Keratinocyte (primary cell): ENCODE results near the gene TNFRSF4. TPM values are rescaled to one million over a fixed set of nuclear protein-coding genes. Genes with fewer than 3 reads are reported as not detected.

Experiments
- DNase-seq: peaks from one replicate; pipeline ENCODE4 v3.0.0-alpha.2; 2011; ENCODE audit warnings: low read depth, missing footprints, low spot score
- FAIRE-seq: peaks from 2 replicates; lab custom pipeline; 2011; peaks lifted over from hg19 to GRCh38; lab: Jason Lieb, UNC
- H2AFZ ChIP-seq: 2 replicates; pipeline ENCODE4 v1.6.0; 2012; ENCODE audit warnings: low read length, control low read depth, inconsistent platforms; ENCODE audit not compliant: control insufficient read depth
- H3K27ac ChIP-seq: 2 replicates; pipeline ENCODE4 v1.5.1; 2011; ENCODE audit warnings: low read length; ENCODE audit not compliant: control insufficient read depth, insufficient read depth
- H3K27me3 ChIP-seq: 3 replicates; pipeline ENCODE4 v1.6.0; 2011; ENCODE audit warnings: low read length; ENCODE audit not compliant: control insufficient read depth, insufficient read depth; ENCODE audit errors: extremely low read depth
- H3K36me3 ChIP-seq, 2 experiments: 2 replicates in 1 of 2; 3 replicates in 1 of 2; pipeline ENCODE4 v1.5.1; 2011; ENCODE audit warnings: low read length in 2 of 2, mild to moderate bottlenecking in 1 of 2; ENCODE audit not compliant: control insufficient read depth in 2 of 2, insufficient read depth in 2 of 2; ENCODE audit errors: extremely low read depth in 1 of 2
- H3K4me1 ChIP-seq: 3 replicates; pipeline ENCODE4 v1.5.1; 2011; ENCODE audit warnings: low read length; ENCODE audit not compliant: control insufficient read depth, insufficient read depth; ENCODE audit errors: extremely low read depth
- H3K4me2 ChIP-seq: 3 replicates; pipeline ENCODE4 v1.6.0; 2011; ENCODE audit warnings: low read depth, low read length; ENCODE audit not compliant: control insufficient read depth, insufficient read depth; ENCODE audit errors: extremely low read depth
- H3K4me3 ChIP-seq, 3 experiments: fragments of 200-600 bp in 1 of 3; sonication (generic) in 1 of 3; 2 replicates in 2 of 3; 3 replicates in 1 of 3; pipeline ENCODE4 v1.5.1; 2011 to 2016; ENCODE audit warnings: low read length in 3 of 3, mild to moderate bottlenecking in 3 of 3, control low read depth in 2 of 3, inconsistent platforms in 1 of 3, low read depth in 1 of 3, mixed read lengths in 1 of 3, mixed run types in 1 of 3, moderate library complexity in 1 of 3; ENCODE audit not compliant: control insufficient read depth in 2 of 3, insufficient read depth in 2 of 3; ENCODE audit errors: extremely low read depth in 1 of 3
- H3K79me2 ChIP-seq: 2 replicates; pipeline ENCODE4 v1.6.0; 2012; ENCODE audit warnings: low read length; ENCODE audit not compliant: control insufficient read depth, insufficient read depth
- H3K9ac ChIP-seq: 3 replicates; pipeline ENCODE4 v1.6.0; 2011; ENCODE audit warnings: low read length; ENCODE audit not compliant: control insufficient read depth, insufficient read depth; ENCODE audit errors: extremely low read depth
- H3K9me1 ChIP-seq: 3 replicates; pipeline ENCODE4 v1.6.0; 2011; ENCODE audit warnings: low read length; ENCODE audit not compliant: control insufficient read depth, insufficient read depth; ENCODE audit errors: extremely low read depth
- H3K9me3 ChIP-seq: 2 replicates; pipeline ENCODE4 v1.5.1; 2012; ENCODE audit warnings: low read depth, low read length; ENCODE audit not compliant: control insufficient read depth
- H4K20me1 ChIP-seq: 3 replicates; pipeline ENCODE4 v1.6.0; 2011; ENCODE audit warnings: low read length; ENCODE audit not compliant: control insufficient read depth, insufficient read depth; ENCODE audit errors: extremely low read depth
- EZH2 ChIP-seq: IDR thresholded peaks from one replicate; pipeline ENCODE4 v1.6.1; 2012; ENCODE audit warnings: inconsistent platforms, mild to moderate bottlenecking, low read length, moderate library complexity
- dilution Hi-C: fragments of 300-500 bp; cut with MboI; formaldehyde crosslinking; loops from one replicate; pipeline ENCODE4 v1.7.0; 2020; ENCODE audit warnings: low sequenced_read_pairs; ENCODE audit not compliant: extremely low pct_ligation_motif_present
- polyA plus RNA-seq, 5 experiments: library from polyadenylated mRNA; depleted of rRNA in 3 of 5; stranded (reverse) in 3 of 5; stranded (forward) in 1 of 5; unstranded in 1 of 5; fragments of >200 nt; gene quantifications; 1 replicate in 1 of 5; 2 replicates in 3 of 5; 3 replicates in 1 of 5; pipeline versions ENCODE4 v1.2.1 to v1.2.3, GENCODE V29; 2011 to 2012; ENCODE audit warnings: missing spikeins in 2 of 5, low read depth in 1 of 5, low replicate concordance in 1 of 5
- TF ChIP-seq, protein P1 (sequence below), 3 experiments: IDR thresholded peaks in 1 of 3; conservative IDR thresholded peaks in 1 of 3; optimal IDR thresholded peaks in 1 of 3; 2 replicates in 2 of 3; 3 replicates in 1 of 3; pipeline versions ENCODE3 to v1.5.1; 2011; ENCODE audit warnings: low read length in 3 of 3, mild to moderate bottlenecking in 3 of 3, moderate library complexity in 2 of 3, control low read depth in 1 of 3, inconsistent platforms in 1 of 3; ENCODE audit not compliant: insufficient read depth in 2 of 3; ENCODE audit errors: extremely low read depth in 1 of 3

The TNFRSF4 gene
- polyA plus RNA-seq, 1 donor (not counting 4 experiments of a cell fraction or from before 2014, with no cell fraction given): not detected

DNA sequence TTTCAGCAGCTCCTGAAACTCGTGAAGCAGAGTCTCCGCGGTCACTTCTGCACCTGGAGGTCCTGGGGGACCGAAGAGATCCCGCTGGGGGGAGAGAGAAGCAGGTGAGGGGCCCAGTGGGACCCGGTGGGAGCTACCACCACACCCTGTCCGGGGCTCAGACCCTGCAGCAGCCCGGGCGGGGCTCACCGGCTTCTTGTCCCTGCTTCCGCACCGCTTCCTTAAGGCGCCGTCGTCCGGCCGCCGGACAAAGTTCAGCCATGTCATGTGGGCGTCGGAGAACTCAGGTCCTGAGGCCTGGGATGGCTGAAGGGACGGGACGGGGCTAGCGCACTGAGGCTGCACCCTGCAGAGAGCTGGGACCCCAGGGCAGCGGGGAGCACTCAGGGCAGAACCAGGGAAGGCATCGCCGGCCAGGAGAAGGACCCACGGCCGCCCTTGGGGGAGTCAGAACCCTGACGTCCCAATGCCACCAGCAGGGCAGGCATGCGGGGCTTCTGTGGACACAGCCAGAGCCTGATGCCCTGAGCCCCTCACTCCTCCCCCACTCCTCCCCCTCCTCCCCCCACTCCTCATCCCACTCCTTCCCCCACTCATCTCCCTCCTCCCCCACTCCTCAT, 30.3 kb upstream of the TNFRSF4 start:
- H4K20me1 ChIP-seq: no peaks in the 10 kb centered on the region
- H3K9me1 ChIP-seq: no peaks in the 10 kb centered on the region
- no peak overlapping the region for H3K27ac ChIP-seq
- H3K4me1 ChIP-seq: peaks cover 2% of the 10 kb centered on the region
- FAIRE-seq (no peak), DNase-seq (no peak)
- no peaks in the 10 kb centered on the region for H3K36me3 ChIP-seq
- H3K4me2 ChIP-seq: no peak overlapping the region
- H3K27me3 ChIP-seq: peaks cover 20% of the 10 kb centered on the region
- H3K9ac ChIP-seq: no peak overlapping the region
- dilution Hi-C loops: no loop called here
- H2AFZ ChIP-seq: no peak overlapping the region
- no peaks in the 10 kb centered on the region for H3K9me3 ChIP-seq
- no peaks in the 10 kb centered on the region for H3K79me2 ChIP-seq
- TF ChIP-seq, protein P1, sequence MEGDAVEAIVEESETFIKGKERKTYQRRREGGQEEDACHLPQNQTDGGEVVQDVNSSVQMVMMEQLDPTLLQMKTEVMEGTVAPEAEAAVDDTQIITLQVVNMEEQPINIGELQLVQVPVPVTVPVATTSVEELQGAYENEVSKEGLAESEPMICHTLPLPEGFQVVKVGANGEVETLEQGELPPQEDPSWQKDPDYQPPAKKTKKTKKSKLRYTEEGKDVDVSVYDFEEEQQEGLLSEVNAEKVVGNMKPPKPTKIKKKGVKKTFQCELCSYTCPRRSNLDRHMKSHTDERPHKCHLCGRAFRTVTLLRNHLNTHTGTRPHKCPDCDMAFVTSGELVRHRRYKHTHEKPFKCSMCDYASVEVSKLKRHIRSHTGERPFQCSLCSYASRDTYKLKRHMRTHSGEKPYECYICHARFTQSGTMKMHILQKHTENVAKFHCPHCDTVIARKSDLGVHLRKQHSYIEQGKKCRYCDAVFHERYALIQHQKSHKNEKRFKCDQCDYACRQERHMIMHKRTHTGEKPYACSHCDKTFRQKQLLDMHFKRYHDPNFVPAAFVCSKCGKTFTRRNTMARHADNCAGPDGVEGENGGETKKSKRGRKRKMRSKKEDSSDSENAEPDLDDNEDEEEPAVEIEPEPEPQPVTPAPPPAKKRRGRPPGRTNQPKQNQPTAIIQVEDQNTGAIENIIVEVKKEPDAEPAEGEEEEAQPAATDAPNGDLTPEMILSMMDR (optimal IDR thresholded peaks at IDR 0.05 in 1 of 3, IDR thresholded peaks at IDR 0.05 in 1 of 3, conservative IDR thresholded peaks at IDR 0.05 in 1 of 3; ENCODE audit: extremely low read depth in 1 of 3, insufficient read depth in 2 of 3, low read length in 3 of 3): no peak
- no peak for TF ChIP-seq EZH2
- no peak overlapping the region for H3K4me3 ChIP-seq

DNA sequence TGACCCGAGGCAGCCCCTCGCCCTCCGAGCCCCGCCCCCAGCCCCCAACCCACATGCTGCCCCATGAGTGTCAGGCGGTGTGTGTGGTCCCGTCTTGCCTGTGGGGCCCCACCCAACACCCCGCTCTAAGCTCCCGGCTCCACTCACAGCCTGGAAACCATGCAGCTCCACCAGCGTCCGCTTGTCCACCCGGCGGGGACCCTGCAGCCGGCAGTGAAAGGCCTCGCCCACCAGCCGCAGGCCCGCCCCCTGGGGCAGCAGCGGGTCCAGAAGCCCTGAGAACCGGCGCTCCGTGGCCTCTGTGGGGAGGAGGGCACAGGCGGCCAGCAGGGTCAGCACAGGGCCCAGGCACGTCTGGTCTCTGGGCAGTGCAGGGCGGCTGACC, 29.8 kb upstream of the TNFRSF4 start:
- Histone ChIP-seq H3K27me3 (peaks cover 20% of the 10 kb centered on the region), H3K27ac (no peak overlapping the region)
- TF ChIP-seq, protein P1 (optimal IDR thresholded peaks at IDR 0.05 in 1 of 3, IDR thresholded peaks at IDR 0.05 in 1 of 3, conservative IDR thresholded peaks at IDR 0.05 in 1 of 3; ENCODE audit: extremely low read depth in 1 of 3, insufficient read depth in 2 of 3, low read length in 3 of 3): no peak
- TF ChIP-seq EZH2: no peak

More for the DNA sequence above, 29.8 kb upstream of the TNFRSF4 start:
- no peaks in the 10 kb centered on the region for H3K9me1 ChIP-seq
- H3K9me3 ChIP-seq: no peaks in the 10 kb centered on the region
- no peaks in the 10 kb centered on the region for H4K20me1 ChIP-seq
- H3K4me2 ChIP-seq: no peak overlapping the region
- H3K36me3 ChIP-seq: no peaks in the 10 kb centered on the region
- FAIRE-seq (no peak), DNase-seq (no peak)
- no peaks in the 10 kb centered on the region for H3K79me2 ChIP-seq
- H2AFZ ChIP-seq: no peak overlapping the region
- H3K4me1 ChIP-seq: peaks cover 4% of the 10 kb centered on the region
- H3K4me3 ChIP-seq: no peak overlapping the region
- no peak overlapping the region for H3K9ac ChIP-seq
- dilution Hi-C loops: no loop called here
